RWPE1 (cell line): Measurements from ENCODE around the gene CFAP210.
"Not testable (repeated sequence)": the region's sequence is repeated elsewhere in the genome, so short reads cannot be mapped to it uniquely, and the experiment has no call there.

Source experiments
- CTCF ChIA-PET: fragments of 350-600 bp; sonication (Branson Sonifier 250); formaldehyde crosslinking; extraction: SDS; loops from one replicate; lab custom pipeline; 2021; lab: Yijun Ruan, JAX
- POLR2A ChIA-PET: fragments of 400-600 bp; formaldehyde crosslinking; extraction: SDS; loops from one replicate; lab custom pipeline; 2020; ENCODE audit warnings: antibody characterized with exemption; ENCODE audit not compliant: low non-redundant PET; lab: Yijun Ruan, JAX
- DNase-seq: peaks from one replicate; pipeline ENCODE4 v3.0.0; 2012; ENCODE audit warnings: low spot score
- H3K27ac ChIP-seq: fragments of 450-650 bp; 2 replicates; pipeline ENCODE4 v1.5.1; 2017
- TF ChIP-seq, protein P1 (sequence below): fragments of 450-650 bp; conservative IDR thresholded peaks from 2 replicates; pipeline ENCODE4 v1.5.1; 2017; ENCODE audit warnings: low read depth, mild to moderate bottlenecking

CFAP210 gene

GRCh38 chr2:169623235-169623634 is 71.0 kb downstream of the CFAP210 start:
- no peak for DNase-seq
- H3K27ac ChIP-seq = no peak overlapping the region
- TF ChIP-seq, protein P1, sequence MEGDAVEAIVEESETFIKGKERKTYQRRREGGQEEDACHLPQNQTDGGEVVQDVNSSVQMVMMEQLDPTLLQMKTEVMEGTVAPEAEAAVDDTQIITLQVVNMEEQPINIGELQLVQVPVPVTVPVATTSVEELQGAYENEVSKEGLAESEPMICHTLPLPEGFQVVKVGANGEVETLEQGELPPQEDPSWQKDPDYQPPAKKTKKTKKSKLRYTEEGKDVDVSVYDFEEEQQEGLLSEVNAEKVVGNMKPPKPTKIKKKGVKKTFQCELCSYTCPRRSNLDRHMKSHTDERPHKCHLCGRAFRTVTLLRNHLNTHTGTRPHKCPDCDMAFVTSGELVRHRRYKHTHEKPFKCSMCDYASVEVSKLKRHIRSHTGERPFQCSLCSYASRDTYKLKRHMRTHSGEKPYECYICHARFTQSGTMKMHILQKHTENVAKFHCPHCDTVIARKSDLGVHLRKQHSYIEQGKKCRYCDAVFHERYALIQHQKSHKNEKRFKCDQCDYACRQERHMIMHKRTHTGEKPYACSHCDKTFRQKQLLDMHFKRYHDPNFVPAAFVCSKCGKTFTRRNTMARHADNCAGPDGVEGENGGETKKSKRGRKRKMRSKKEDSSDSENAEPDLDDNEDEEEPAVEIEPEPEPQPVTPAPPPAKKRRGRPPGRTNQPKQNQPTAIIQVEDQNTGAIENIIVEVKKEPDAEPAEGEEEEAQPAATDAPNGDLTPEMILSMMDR = no peak
- ChIA-PET CTCF (no interaction called here), POLR2A (no interaction called here)

DNA sequence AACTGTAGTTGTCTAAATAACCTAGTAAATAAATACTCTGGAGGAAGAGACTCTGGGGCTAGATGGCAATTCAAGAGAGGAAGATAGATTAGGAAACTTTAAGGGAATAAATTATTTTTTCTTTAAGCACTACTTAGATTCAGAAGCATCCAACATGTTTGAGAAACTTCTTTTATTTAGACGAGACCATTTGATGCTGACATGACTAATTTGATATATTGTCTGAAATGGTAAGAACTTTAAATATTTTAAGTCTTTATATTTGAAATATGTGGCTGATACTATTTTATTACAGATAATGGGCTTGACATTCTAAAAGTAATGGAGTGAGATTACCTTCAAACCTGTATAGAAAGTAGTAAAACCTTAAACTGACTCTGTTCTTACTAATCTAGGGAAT is 73.7 kb downstream of the CFAP210 start:
- POLR2A ChIA-PET = no interaction called here
- DNase-seq = no peak
- CTCF ChIA-PET = no interaction called here
- TF ChIP-seq, protein P1 = no peak
- H3K27ac ChIP-seq = no peak overlapping the region

GRCh38 chr2:169619946-169620345 is 74.3 kb downstream of the CFAP210 start:
- ChIA-PET POLR2A (no interaction called here), CTCF (no interaction called here)
- TF ChIP-seq, protein P1 = no peak
- no peak overlapping the region for H3K27ac ChIP-seq
- no peak for DNase-seq

DNA sequence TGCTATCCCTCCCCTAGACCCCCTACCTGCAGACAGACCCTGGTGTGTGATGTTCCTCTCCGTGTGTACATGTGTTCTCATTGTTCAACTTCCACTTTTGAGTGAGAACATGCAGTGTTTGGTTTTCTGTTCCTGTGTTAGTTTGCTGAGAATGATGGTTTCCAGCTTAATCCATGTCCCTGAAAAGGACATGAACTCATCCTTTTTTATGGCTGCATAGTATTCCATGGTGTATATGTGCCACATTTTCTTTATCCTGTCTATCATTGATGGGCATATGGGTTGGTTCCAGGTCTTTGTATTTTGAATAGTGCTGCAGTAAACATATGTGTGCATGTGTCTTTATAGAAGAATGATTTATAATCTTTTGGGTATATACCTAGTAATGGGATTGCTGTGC is 78.2 kb downstream of the CFAP210 start:
- CTCF ChIA-PET, DNase-seq, H3K27ac ChIP-seq, POLR2A ChIA-PET: not testable (repeated sequence)

GRCh38 chr2:169613876-169614275 is 80.3 kb downstream of the CFAP210 start:
- POLR2A ChIA-PET = no interaction called here

GRCh38 chr2:169609264-169609663 is 84.9 kb downstream of the CFAP210 start:
- POLR2A ChIA-PET = no interaction called here
- TF ChIP-seq, protein P1 = no peak
- no peak overlapping the region for H3K27ac ChIP-seq
- CTCF ChIA-PET = interaction anchor here (0.7 kb wide), 1 partner anchor 30 kb away, joined by 4 read pairs; no protein-coding TSS in a partner anchor
- DNase-seq = no peak

More at GRCh38 chr2:169613876-169614275, 80.3 kb downstream of the CFAP210 start:
- CTCF ChIA-PET = interaction anchor here (0.7 kb wide), 1 partner anchor 230 kb away, joined by 4 read pairs; no protein-coding TSS in a partner anchor
- DNase-seq = no peak
- H3K27ac ChIP-seq = no peak overlapping the region
- TF ChIP-seq, protein P1 = no peak

DNA sequence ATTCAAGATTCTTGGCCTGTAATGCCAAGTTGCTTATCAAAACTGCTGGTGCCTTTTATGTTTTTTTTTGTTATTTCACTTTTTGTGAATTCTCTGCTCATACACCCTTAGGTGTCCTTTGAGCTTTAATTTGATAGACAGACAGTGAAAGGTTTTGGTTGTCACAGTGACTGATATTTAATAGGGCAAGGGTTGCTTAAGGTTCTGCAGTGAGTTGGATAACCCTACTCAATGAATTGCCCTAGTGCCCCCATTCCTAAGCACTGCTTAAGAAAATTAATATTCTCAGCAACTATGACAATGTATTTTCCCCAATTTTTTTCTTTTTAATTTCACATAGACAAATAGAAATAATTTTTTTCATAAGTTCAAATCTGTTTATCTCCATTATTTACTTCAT is 94.6 kb downstream of the CFAP210 start:
- H3K27ac ChIP-seq = no peak overlapping the region
- TF ChIP-seq, protein P1 = no peak
- ChIA-PET CTCF (interaction anchor here (0.7 kb wide), 2 partner anchors 32 to 232 kb away, joined by 3 read pairs; no protein-coding TSS in a partner anchor), POLR2A (no interaction called here)
- DNase-seq = no peak
